HG02610 (cell line): ENCODE data around the gene CZIB.
"Not testable (repeated sequence)": the region's sequence is repeated elsewhere in the genome, so short reads cannot be mapped to it uniquely, and the experiment has no call there.

Experiments used
- ATAC-seq: cut with Tn5 transposase; IDR thresholded peaks from one replicate; pipeline ENCODE4 v1.9.1; 2021; ENCODE audit warnings: mild to moderate bottlenecking, moderate library complexity; ENCODE audit not compliant: unreplicated experiment

Gene CZIB

GRCh38 chr1:53195246-53196016 is 25.0 kb downstream of the CZIB start:
- ATAC-seq = no peak

GRCh38 chr1:53190210-53190611 is 30.2 kb downstream of the CZIB start:
- ATAC-seq = no peak

- ATAC-seq = no peak
Observed at GRCh38 chr1:53189061-53189460, 31.4 kb downstream of the CZIB start.

GRCh38 chr1:53188099-53188498 is 32.3 kb downstream of the CZIB start:
- no peak for ATAC-seq

GRCh38 chr1:53187401-53187800 is 33.0 kb downstream of the CZIB start:
- no peak for ATAC-seq

- no peak for ATAC-seq
Observed at GRCh38 chr1:53186533-53186932, 33.9 kb downstream of the CZIB start.

- ATAC-seq = not testable (repeated sequence)
Observed at GRCh38 chr1:53185955-53186297, 34.5 kb downstream of the CZIB start.

- no peak for ATAC-seq
Observed at GRCh38 chr1:53183095-53183990, 37.1 kb downstream of the CZIB start.

GRCh38 chr1:53182716-53183094 is 37.7 kb downstream of the CZIB start:
- no peak for ATAC-seq

GRCh38 chr1:53182111-53182593 is 38.3 kb downstream of the CZIB start:
- peak; percentile 54 for ATAC-seq

GRCh38 chr1:53180951-53181350 is 39.5 kb downstream of the CZIB start:
- ATAC-seq = no peak

GRCh38 chr1:53180226-53180625 is 40.2 kb downstream of the CZIB start:
- no peak for ATAC-seq

GRCh38 chr1:53176452-53177208 is 43.8 kb downstream of the CZIB start:
- ATAC-seq = no peak

GRCh38 chr1:53174971-53175913 is 45.2 kb downstream of the CZIB start:
- no peak for ATAC-seq

- no peak for ATAC-seq
Observed at GRCh38 chr1:53172426-53173128, 47.9 kb downstream of the CZIB start.

GRCh38 chr1:53166912-53167311 is 53.5 kb downstream of the CZIB start:
- ATAC-seq = no peak

- ATAC-seq = no peak
Observed at GRCh38 chr1:53166366-53166765, 54.1 kb downstream of the CZIB start.

GRCh38 chr1:53165408-53165961 is 54.9 kb downstream of the CZIB start:
- no peak for ATAC-seq
